Activated T-helper 1 cell treated with anti-CD3 and anti-CD28 coated beads, Interleukin-2, amount 50 U/mL, for 16 hours (primary cell): ENCODE data around the gene DCK.
"Not testable (repeated sequence)": the region's sequence is repeated elsewhere in the genome, so short reads cannot be mapped to it uniquely, and the experiment has no call there.

ENCODE experiments used
- DNase-seq, 2 donors: peaks; one replicate each; pipeline ENCODE4 v3.0.0-alpha.2; 2020; ENCODE audit warnings: low read depth in 1 of 2, low spot score in 1 of 2

DCK gene

DNA sequence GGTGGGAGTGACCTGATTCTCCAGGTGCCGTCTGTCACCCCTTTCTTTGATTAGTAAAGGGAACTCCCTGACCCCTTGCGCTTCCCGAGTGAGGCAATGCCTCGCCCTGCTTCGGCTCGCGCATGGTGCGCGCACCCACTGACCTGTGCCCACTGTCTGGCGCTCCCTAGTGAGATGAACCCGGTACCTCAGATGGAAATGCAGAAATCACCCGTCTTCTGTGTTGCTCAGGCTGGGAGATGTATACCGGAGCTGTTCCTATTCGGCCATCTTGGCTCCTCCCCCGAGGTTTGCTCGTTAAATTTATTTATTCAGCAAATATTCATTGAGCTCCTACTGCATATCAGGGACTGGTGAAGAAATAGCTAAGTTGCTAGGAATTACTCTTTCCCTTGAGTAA lies 66.1 kb downstream of the DCK start:
- not testable (repeated sequence) for DNase-seq

DNA sequence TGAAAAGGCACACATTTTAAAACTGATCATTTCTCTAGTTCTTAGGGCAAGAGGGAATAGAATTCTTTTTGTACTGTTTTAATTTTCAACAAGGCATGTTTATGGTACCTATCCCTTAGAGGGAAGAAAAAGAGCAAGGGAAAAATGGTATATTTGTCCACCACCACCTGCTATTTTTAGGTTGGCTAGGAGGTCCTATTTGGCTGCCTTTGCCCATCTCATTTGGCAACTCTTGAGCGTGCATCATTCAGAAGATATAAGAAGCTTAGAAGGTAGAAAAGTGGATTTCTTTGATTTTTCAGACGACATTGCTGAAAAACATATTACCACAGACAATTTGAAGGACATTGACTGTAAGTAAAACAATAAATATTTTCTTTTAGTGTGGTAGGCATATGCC lies 69.0 kb downstream of the DCK start:
- no peak for DNase-seq

DNA sequence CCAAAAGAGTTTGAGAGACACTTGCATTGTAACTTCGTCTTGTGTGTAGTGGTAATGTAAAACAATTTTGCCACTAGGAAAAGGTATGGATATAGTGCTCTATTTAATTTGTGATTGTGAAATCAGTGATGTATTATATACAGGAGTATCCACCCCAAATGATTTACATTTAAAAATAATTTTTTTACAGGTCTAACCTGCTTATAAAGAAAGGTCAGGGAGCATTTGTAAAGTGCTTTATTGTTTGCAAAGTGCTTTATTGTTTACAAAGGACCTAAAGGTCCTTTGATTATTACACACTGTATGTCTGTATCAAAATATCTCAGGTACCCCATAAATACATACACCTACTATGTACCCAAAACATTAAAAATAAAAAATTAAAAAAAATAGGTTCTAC lies 70.3 kb downstream of the DCK start:
- no peak for DNase-seq

DNA sequence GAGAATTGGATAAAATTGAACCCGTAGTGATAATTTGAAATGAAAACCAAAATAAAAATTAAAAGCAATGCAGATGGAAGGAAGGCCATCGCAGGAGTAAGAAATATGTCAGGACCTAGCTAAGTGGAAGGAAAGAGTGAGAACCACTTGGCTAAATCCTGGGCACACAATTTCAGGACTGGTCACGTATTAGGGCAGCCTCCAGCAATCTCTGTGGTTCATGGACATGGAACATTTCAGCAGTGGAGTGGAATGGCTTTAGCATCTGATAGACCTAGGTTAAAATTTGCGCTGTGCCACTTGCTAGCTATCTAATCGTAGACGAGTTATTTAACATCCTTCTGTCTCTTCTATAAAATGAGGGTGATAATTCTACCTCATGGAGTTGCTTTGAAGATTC lies 71.1 kb downstream of the DCK start:
- no peak for DNase-seq

DNA sequence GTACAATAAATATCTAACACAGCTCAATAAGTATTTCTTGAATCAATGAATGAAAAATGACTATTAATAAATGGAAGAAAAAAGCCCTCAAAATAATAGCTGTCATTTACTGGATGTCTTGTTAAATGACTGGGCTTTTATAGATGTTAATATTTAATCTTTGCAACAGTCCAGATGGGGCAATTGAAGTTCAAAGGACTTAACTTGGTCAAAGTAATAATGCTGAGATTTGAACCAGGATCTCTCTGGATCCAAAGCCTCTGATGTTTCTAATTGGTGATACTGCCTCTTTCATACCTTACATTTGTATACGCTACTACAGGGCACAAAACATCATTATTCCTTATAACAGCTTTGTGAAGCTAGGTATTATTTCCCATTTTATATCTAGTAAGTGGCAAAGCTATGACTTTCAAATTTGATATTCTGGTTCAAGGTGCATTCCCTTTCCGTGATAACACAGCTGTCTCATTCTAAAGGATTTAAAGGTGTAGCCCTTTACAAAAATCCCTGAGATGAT lies 72.6 kb downstream of the DCK start:
- DNase-seq = no peak

DNA sequence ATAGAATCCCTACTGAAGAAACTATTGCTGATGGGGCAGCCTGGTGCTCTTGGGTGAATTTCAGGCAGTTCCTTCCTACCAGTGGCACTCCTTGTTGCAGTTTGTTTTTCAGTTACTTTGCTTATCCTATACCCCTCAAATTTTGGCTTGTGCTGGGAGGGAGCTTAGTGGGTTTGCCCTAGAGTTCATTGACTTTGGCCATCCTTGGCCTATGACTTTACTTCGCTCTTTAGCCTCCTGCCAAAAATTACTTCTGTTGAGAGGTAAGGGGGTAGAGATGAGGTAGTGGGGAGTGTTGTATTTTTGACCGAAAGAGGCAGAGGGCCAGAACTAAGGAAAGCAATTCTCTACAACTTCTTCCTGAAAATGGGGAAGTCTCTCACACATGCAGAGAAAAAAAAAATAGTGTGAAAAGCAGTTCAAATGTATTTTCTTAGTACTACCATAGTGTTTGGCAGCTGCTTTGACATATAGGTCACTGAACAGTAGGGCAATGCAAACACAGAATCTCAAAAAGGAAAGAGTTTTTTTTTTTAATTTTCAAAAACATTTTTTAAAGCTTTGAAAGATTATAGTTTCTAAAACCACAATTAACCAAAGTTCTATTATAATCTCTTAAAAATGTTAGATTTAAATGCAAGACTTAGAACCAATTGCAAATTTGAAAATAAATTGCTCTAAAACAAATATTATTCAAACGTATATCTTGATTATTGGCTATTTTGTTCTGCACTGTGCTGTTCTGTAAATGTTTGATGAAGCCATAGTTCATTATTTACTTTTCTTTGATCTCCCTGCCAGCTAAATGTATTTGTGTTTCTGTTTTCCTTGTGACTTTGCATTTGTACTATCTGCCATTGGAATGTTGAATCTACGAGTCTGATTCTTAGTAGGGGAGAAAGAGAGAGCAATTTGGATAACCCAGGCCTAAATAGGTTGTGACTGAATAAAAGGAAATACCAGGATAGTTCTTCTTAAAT lies 73.6 kb downstream of the DCK start:
- DNase-seq = no peak

DNA sequence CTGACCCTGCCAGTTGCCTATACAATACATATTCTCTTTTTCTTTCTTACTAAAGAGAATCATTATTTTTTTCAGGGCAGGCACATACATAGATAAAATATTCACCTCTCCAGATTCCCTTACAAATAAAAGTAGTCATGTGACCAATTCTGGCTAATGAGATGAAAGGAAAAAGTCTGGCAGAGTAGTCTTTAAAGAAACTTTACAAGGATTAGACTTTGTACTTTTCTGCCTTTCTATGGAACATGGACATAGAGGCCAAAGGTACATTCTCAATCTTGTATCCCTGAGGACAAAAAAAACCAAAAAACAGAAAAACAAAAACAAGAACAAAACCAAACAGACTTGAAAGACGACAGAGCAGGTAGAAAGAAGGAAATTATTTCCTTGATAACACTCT lies 75.6 kb downstream of the DCK start:
- no peak for DNase-seq

DNA sequence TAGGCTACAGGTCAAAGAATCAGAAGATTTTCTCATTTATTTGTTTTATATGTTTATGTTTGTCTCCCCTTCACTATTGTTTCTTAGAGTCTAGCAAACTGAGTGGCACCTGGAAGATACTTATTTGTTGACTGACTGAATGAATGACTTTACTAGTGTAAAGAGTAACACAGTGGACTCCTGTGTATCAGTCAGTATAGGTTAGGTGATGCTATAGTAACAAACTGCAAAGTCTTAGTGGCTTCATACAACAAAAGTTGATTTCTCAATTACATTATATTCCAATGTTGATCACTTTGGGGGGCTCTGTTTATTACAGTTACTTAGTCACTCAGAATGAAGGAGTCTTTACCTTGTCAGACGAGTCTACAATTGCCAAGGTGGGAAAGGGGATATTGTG lies 76.6 kb downstream of the DCK start:
- DNase-seq = no peak

DNA sequence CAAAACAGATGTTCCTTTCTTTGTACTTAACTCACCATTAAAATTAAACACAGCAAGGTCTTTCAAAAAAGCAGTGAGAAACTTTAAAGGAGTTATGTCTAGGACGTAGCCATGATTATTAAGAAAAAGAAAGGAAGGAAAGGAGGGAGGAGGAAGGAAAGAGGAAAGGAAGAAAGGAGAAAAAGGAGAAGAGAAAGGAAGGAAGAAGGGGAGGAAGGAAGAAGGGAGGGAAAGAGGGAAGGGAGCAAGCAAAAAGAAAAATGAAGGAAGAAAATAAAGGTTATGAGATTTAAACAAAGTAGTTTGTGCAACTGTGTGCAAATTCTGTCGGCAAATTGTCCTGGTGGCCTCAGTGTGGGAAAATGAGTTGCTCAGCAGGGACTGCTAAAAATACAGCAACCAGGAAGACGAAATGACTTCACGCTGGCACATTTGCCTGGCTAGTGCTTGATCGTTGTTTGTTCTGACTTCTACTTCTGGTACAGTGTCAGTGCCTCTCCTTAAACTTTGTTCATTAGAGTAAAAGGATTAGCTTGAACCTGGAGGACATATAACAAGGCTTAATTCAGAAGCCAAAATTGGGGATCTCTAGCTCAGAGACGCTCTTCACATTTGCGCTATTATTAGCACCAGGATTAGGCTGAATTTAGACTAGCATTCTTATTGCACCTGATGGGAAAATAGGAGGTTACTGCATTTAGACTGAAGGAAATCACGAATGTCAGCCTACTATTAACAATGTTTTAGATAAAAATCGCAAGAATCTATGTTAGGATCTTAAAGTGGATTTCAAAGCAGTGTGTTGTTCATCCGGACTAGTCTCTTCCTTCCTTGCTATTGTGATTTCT lies 81.2 kb downstream of the DCK start:
- DNase-seq = no peak
